H9 (cell line): ENCODE data around the gene IQCK. TPM values are rescaled to one million over a fixed set of nuclear protein-coding genes. Genes with fewer than 3 reads are reported as not detected.
A peak's percentile ranks its signal among the peaks of the same experiment; 100 is the strongest.

Experiments used
- DNase-seq: peaks from one replicate; pipeline ENCODE4 v3.0.0-alpha.2; 2017
- H2AFZ ChIP-seq: one replicate; pipeline ENCODE4 v1.6.1; 2013; ENCODE audit warnings: mild to moderate bottlenecking, low read length, control low read depth, moderate library complexity
- H2AK5ac ChIP-seq: 2 replicates; pipeline ENCODE4 v1.6.1; 2013; ENCODE audit warnings: low read length, control low read depth, mixed read lengths; ENCODE audit not compliant: insufficient read length
- H2BK120ac ChIP-seq: one replicate; pipeline ENCODE4 v1.6.1; 2013; ENCODE audit warnings: low read depth, mild to moderate bottlenecking, low read length, control low read depth, inconsistent platforms; ENCODE audit not compliant: poor library complexity, severe bottlenecking
- H2BK12ac ChIP-seq: 2 replicates; pipeline ENCODE4 v1.6.1; 2013; ENCODE audit warnings: low read length, control low read depth, mixed read lengths, low read depth; ENCODE audit not compliant: insufficient read length
- H2BK15ac ChIP-seq: 2 replicates; pipeline ENCODE4 v1.6.1; 2013; ENCODE audit warnings: low read depth, low read length, control low read depth
- H2BK20ac ChIP-seq: one replicate; pipeline ENCODE4 v1.6.1; 2013; ENCODE audit warnings: low read depth, mild to moderate bottlenecking, low read length, control low read depth, inconsistent platforms; ENCODE audit not compliant: poor library complexity, severe bottlenecking
- H2BK5ac ChIP-seq: 2 replicates; pipeline ENCODE4 v1.6.1; 2013; ENCODE audit warnings: low read length, control low read depth, mixed read lengths; ENCODE audit not compliant: insufficient read length
- H3K14ac ChIP-seq: 2 replicates; pipeline ENCODE4 v1.6.1; 2013; ENCODE audit warnings: low read length, control low read depth; ENCODE audit not compliant: insufficient read depth
- H3K18ac ChIP-seq: 2 replicates; pipeline ENCODE4 v1.6.1; 2013; ENCODE audit warnings: low read depth, mild to moderate bottlenecking, mixed read lengths, low read length, control low read depth; ENCODE audit not compliant: insufficient read length
- H3K23ac ChIP-seq: 2 replicates; pipeline ENCODE4 v1.6.1; 2013; ENCODE audit warnings: low read length, control low read depth, mixed read lengths, low read depth; ENCODE audit not compliant: insufficient read length
- H3K23me2 ChIP-seq: 2 replicates; pipeline ENCODE4 v1.6.1; 2013; ENCODE audit warnings: low read depth, mild to moderate bottlenecking, mixed read lengths, low read length, control low read depth; ENCODE audit not compliant: insufficient read length, poor library complexity, severe bottlenecking
- H3K27ac ChIP-seq: 2 replicates; pipeline ENCODE4 v1.5.1; 2013; ENCODE audit warnings: low read length, control low read depth, mixed read lengths, low read depth; ENCODE audit not compliant: insufficient read length
- H3K27me3 ChIP-seq: 2 replicates; pipeline ENCODE4 v1.6.1; 2013; ENCODE audit warnings: low read length, control low read depth, inconsistent platforms; ENCODE audit not compliant: insufficient read depth
- H3K4ac ChIP-seq: 2 replicates; pipeline ENCODE4 v1.6.1; 2013; ENCODE audit warnings: low read depth, mild to moderate bottlenecking, control low read depth, inconsistent platforms, low read length, moderate library complexity
- H3K4me1 ChIP-seq: 2 replicates; pipeline ENCODE4 v1.6.1; 2013; ENCODE audit warnings: low read length, control low read depth, inconsistent platforms; ENCODE audit not compliant: insufficient read depth
- H3K4me2 ChIP-seq: 2 replicates; pipeline ENCODE4 v1.6.1; 2013; ENCODE audit warnings: low read length, control low read depth, mixed read lengths; ENCODE audit not compliant: insufficient read length, insufficient read depth
- H3K56ac ChIP-seq: 2 replicates; pipeline ENCODE4 v1.6.1; 2013; ENCODE audit warnings: low read depth, mild to moderate bottlenecking, mixed read lengths, low read length, control low read depth; ENCODE audit not compliant: insufficient read length
- H3K79me1 ChIP-seq: 2 replicates; pipeline ENCODE4 v1.6.1; 2013; ENCODE audit warnings: low read depth, mild to moderate bottlenecking, moderate library complexity, low read length, control low read depth, inconsistent platforms; ENCODE audit not compliant: insufficient read depth, poor library complexity, severe bottlenecking
- H3K79me2 ChIP-seq: 2 replicates; pipeline ENCODE4 v1.6.1; 2013; ENCODE audit warnings: low read length, control low read depth, inconsistent platforms; ENCODE audit not compliant: insufficient read depth
- H3K9ac ChIP-seq: 2 replicates; pipeline ENCODE4 v1.6.1; 2013; ENCODE audit warnings: low read length, control low read depth, mixed read lengths; ENCODE audit not compliant: insufficient read length; ENCODE audit errors: extremely low read depth
- H3K9me3 ChIP-seq: one replicate; pipeline ENCODE4 v1.6.1; 2013; ENCODE audit warnings: low read depth, low read length, inconsistent platforms; ENCODE audit not compliant: control insufficient read depth
- H3T11ph ChIP-seq: one replicate; pipeline ENCODE4 v1.6.1; 2013; ENCODE audit warnings: mild to moderate bottlenecking, low read length, control low read depth, inconsistent platforms
- H4K20me1 ChIP-seq: one replicate; pipeline ENCODE4 v1.6.1; 2013; ENCODE audit not compliant: control insufficient read depth, insufficient read length, insufficient read depth
- H4K5ac ChIP-seq: 2 replicates; pipeline ENCODE4 v1.6.1; 2013; ENCODE audit warnings: low read depth, mild to moderate bottlenecking, mixed read lengths, low read length, control low read depth; ENCODE audit not compliant: insufficient read length
- H4K8ac ChIP-seq: replicated peaks from 2 replicates; pipeline ENCODE4 v1.6.1; 2013; ENCODE audit warnings: low read length, control low read depth, mixed read lengths, low read depth; ENCODE audit not compliant: insufficient read length
- H4K91ac ChIP-seq: 2 replicates; pipeline ENCODE4 v1.6.1; 2013; ENCODE audit warnings: low read depth, mild to moderate bottlenecking, moderate library complexity, mixed read lengths, low read length, control low read depth; ENCODE audit not compliant: insufficient read length
- H3K27ac Mint-ChIP-seq, 3 experiments: 2 replicates in 2 of 3; 3 replicates in 1 of 3; pipeline ENCODE4 v1.8.0; 2020 to 2021; ENCODE audit warnings: mixed read lengths in 3 of 3, mild to moderate bottlenecking in 1 of 3, moderate library complexity in 1 of 3
- H3K27me3 Mint-ChIP-seq: 2 replicates; pipeline ENCODE4 v1.8.0; 2021; ENCODE audit warnings: low read depth, mild to moderate bottlenecking, moderate library complexity, mixed read lengths
- H3K36me3 Mint-ChIP-seq, 3 experiments: 2 replicates in 2 of 3; 3 replicates in 1 of 3; pipeline ENCODE4 v1.8.0; 2020 to 2021; ENCODE audit warnings: low read depth in 3 of 3, mixed read lengths in 3 of 3; ENCODE audit not compliant: insufficient read depth in 1 of 3
- H3K4me1 Mint-ChIP-seq, 2 experiments: 2 replicates each; pipeline ENCODE4 v1.8.0; 2020; ENCODE audit warnings: mixed read lengths in 2 of 2
- H3K4me3 Mint-ChIP-seq, 2 experiments: 2 replicates in 1 of 2; 3 replicates in 1 of 2; pipeline ENCODE4 v1.8.0; 2020 to 2021; ENCODE audit warnings: mild to moderate bottlenecking in 2 of 2, mixed read lengths in 2 of 2, moderate library complexity in 1 of 2
- H3K9me3 Mint-ChIP-seq, 2 experiments: 2 replicates in 1 of 2; 3 replicates in 1 of 2; pipeline ENCODE4 v1.8.0; 2020; ENCODE audit warnings: mild to moderate bottlenecking in 2 of 2, mixed read lengths in 2 of 2, moderate library complexity in 1 of 2
- WGBS: extraction: QIAGEN DNeasy Blood & Tissue Kit; methylation state at CpG from one replicate; pipeline ENCODE4 v1.1.7; 2013; ENCODE audit warnings: missing lambda C conversion rate, low lambda C conversion rate, mixed read lengths; ENCODE audit not compliant: insufficient read length; ENCODE audit errors: extremely low coverage; 5-methylcytosine and 5-hydroxymethylcytosine counted together
- total RNA-seq: library from RNA; stranded (reverse); gene quantifications from 2 replicates; pipeline ENCODE4 v1.2.1, GENCODE V29; 2021
- TF ChIP-seq, protein P1 (sequence below): fragments of 200-600 bp; sonication (generic); conservative IDR thresholded peaks from 3 replicates; pipeline ENCODE4 v1.8.0; 2021; ENCODE audit warnings: antibody characterized with exemption, mild to moderate bottlenecking

IQCK gene
- total RNA-seq, 1 experiment from 2014 or later = 9.0 TPM

DNA sequence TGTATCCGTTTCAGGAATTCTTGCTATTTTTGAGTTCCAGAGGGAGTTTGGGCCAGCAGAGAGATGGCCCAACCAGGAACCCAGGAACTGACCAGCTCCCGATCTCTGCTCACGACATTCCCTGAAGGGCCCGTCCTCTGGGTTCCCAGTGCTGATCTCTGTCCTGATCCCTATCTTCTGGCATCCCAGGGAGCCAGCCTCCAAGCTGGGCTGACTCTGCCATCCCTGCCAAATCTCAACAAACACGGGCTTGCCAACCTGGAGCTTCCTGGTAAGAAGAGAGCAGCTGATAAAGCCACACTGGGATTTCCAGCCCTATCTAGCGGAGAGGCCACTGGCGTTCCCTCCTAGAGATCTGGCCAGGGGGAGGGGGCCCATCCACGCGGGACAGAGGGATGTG lies 150.3 kb downstream of the IQCK start:
- no peak overlapping the region for H4K91ac ChIP-seq
- Mint-ChIP-seq H3K27me3 (no peaks in the 10 kb centered on the region), H3K4me1 (peaks cover 14% of the 10 kb centered on the region in 2 experiments), H3K4me3 (no peak overlapping the region), H3K27ac (peak overlapping the region; percentile 7 to 94 (median 64); a peak in 3 of 7 replicates), H3K36me3 (peaks cover 51 to 87% (median 76%) of the 10 kb centered on the region in 3 experiments), H3K9me3 (no peaks in the 10 kb centered on the region)
- H3K27ac ChIP-seq = no peak overlapping the region
- H3K4me2 ChIP-seq = no peak overlapping the region
- H4K8ac ChIP-seq = no peak overlapping the region
- H3K23ac ChIP-seq = no peak overlapping the region
- no peak overlapping the region for H2BK5ac ChIP-seq
- no peak overlapping the region for H2BK15ac ChIP-seq
- TF ChIP-seq, protein P1, sequence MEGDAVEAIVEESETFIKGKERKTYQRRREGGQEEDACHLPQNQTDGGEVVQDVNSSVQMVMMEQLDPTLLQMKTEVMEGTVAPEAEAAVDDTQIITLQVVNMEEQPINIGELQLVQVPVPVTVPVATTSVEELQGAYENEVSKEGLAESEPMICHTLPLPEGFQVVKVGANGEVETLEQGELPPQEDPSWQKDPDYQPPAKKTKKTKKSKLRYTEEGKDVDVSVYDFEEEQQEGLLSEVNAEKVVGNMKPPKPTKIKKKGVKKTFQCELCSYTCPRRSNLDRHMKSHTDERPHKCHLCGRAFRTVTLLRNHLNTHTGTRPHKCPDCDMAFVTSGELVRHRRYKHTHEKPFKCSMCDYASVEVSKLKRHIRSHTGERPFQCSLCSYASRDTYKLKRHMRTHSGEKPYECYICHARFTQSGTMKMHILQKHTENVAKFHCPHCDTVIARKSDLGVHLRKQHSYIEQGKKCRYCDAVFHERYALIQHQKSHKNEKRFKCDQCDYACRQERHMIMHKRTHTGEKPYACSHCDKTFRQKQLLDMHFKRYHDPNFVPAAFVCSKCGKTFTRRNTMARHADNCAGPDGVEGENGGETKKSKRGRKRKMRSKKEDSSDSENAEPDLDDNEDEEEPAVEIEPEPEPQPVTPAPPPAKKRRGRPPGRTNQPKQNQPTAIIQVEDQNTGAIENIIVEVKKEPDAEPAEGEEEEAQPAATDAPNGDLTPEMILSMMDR = no peak
- H3K9ac ChIP-seq = no peak overlapping the region
- no peak overlapping the region for H2AFZ ChIP-seq
- peaks cover 6% of the 10 kb centered on the region for H3K79me1 ChIP-seq
- peaks cover 3% of the 10 kb centered on the region; the same call in 1 of the 2 replicates for H3K79me2 ChIP-seq
- no peak overlapping the region for H4K5ac ChIP-seq
- no peak overlapping the region for H2AK5ac ChIP-seq
- no peak overlapping the region for H3T11ph ChIP-seq
- no peak overlapping the region for H3K14ac ChIP-seq
- H3K23me2 ChIP-seq = no peaks in the 10 kb centered on the region
- DNase-seq = no peak
- no peak overlapping the region for H2BK12ac ChIP-seq
- no peak overlapping the region for H2BK20ac ChIP-seq
- H3K9me3 ChIP-seq = no peaks in the 10 kb centered on the region
- H3K4ac ChIP-seq = no peak overlapping the region
- H3K56ac ChIP-seq = no peak overlapping the region
- H4K20me1 ChIP-seq = no peaks in the 10 kb centered on the region
- no CpG with 5 or more reads among the region's 9 CpGs for WGBS
- no peaks in the 10 kb centered on the region for H3K4me1 ChIP-seq
- no peak overlapping the region for H2BK120ac ChIP-seq
- no peaks in the 10 kb centered on the region for H3K27me3 ChIP-seq
- no peak overlapping the region for H3K18ac ChIP-seq
